HCT116 (cell line): Measurements from ENCODE around the gene CAB39L.

Experiments used
- CEBPB ChIP-seq: IDR thresholded peaks from 2 replicates; pipeline ENCODE4 v1.6.1; 2012; ENCODE audit warnings: low read depth
- CTCF ChIP-seq, 3 experiments: fragments of 200-600 bp in 1 of 3; sonication (generic) in 1 of 3; IDR thresholded peaks in 2 of 3; conservative IDR thresholded peaks in 1 of 3; 2 replicates each; pipeline ENCODE4 v1.5.1; 2012 to 2017; ENCODE audit warnings: low read depth in 2 of 3, low read length in 2 of 3, antibody characterized with exemption in 1 of 3, borderline replicate concordance in 1 of 3, control low read depth in 1 of 3, mild to moderate bottlenecking in 1 of 3, mixed read lengths in 1 of 3, mixed run types in 1 of 3, moderate library complexity in 1 of 3; ENCODE audit not compliant: insufficient read depth in 1 of 3
- EGR1 ChIP-seq: IDR thresholded peaks from 2 replicates; pipeline ENCODE4 v1.6.1; 2012; ENCODE audit warnings: low read depth
- EZH2phosphoT487 ChIP-seq: fragments of 200-600 bp; IDR thresholded peaks from 2 replicates; pipeline ENCODE4 v1.6.1; 2018; ENCODE audit warnings: antibody characterized with exemption, borderline replicate concordance
- FOSL1 ChIP-seq: IDR thresholded peaks from 2 replicates; pipeline ENCODE4 v1.6.1; 2012; ENCODE audit warnings: low read depth
- JUND ChIP-seq: IDR thresholded peaks from 2 replicates; pipeline ENCODE4 v1.6.1; 2012
- MAX ChIP-seq: IDR thresholded peaks from 2 replicates; pipeline ENCODE4 v1.6.1; 2012
- POLR2A ChIP-seq: IDR thresholded peaks from 2 replicates; pipeline ENCODE4 v1.7.0; 2011; ENCODE audit warnings: borderline replicate concordance; ENCODE audit not compliant: insufficient read depth, insufficient read length; ENCODE audit errors: extremely low read depth
- REST ChIP-seq: IDR thresholded peaks from 2 replicates; pipeline ENCODE4 v1.6.1; 2012; ENCODE audit warnings: low read depth
- SIN3A ChIP-seq: IDR thresholded peaks from 2 replicates; pipeline ENCODE4 v1.6.1; 2012; ENCODE audit warnings: low read depth
- SP1 ChIP-seq: IDR thresholded peaks from 2 replicates; pipeline ENCODE4 v1.6.1; 2012; ENCODE audit warnings: low read depth
- SRF ChIP-seq: IDR thresholded peaks from 2 replicates; pipeline ENCODE4 v1.6.1; 2012; ENCODE audit warnings: low read depth

DNA sequence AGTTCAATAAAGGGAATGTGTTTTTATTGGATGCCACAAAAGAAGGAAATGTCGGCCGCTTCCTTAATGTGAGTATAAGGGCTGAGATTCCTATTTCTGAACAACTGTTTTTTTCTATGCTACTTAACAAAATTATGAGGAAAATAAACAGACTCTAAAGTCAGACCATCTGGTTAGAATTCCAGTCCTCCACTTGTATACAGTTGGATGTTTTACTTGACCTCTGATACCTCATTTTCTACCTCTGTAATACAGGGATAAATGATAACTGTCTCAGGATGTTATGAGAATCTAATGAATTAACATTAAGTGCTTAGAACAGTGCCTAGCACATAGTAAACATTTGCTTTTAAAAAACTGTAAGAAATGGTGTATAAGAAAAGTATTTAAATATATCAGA is 44.7 kb upstream of the CAB39L start:
- no peak for TF ChIP-seq CTCF (IDR thresholded peaks at IDR 0.05 in 2 of 3, conservative IDR thresholded peaks at IDR 0.05 in 1 of 3; ENCODE audit: borderline replicate concordance in 1 of 3, insufficient read depth in 1 of 3, low read depth in 2 of 3, low read length in 2 of 3)
- TF ChIP-seq FOSL1, result no peak
- TF ChIP-seq POLR2A, result no peak
- TF ChIP-seq CEBPB, result no peak
- TF ChIP-seq MAX, result no peak
- TF ChIP-seq JUND, result no peak
- TF ChIP-seq SIN3A, result no peak
- no peak for TF ChIP-seq SP1
- TF ChIP-seq REST, result no peak
- no peak for TF ChIP-seq SRF
- no peak for TF ChIP-seq EGR1
- no peak for TF ChIP-seq EZH2phosphoT487
